GM04504 (cell line): ENCODE results near the gene GPR34.
"Not testable (repeated sequence)": the region's sequence is repeated elsewhere in the genome, so short reads cannot be mapped to it uniquely, and the experiment has no call there.

Source experiments
- DNase-seq: peaks from one replicate; pipeline ENCODE4 v3.0.0-alpha.2; 2012; ENCODE audit warnings: low read depth

The GPR34 gene

DNA sequence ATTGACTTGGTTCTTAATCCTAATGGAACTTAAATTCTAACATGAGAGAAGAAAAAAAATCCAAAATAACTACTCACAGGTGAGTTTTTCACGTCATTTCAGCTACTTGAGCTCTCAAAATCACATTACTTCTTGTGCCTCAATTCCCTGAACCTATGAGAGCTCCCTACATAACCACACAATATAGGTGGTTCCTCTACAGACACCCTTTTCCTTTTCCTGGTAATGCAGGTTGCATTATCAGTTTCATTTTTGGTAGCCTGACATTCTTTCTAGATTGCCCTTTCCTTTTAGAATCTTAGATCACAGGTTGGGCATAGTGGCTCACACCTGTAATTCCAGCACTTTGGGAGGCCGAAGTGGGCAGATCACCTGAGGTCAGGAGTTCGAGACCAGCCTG, 4.3 kb downstream of the GPR34 start:
- DNase-seq = no peak

DNA sequence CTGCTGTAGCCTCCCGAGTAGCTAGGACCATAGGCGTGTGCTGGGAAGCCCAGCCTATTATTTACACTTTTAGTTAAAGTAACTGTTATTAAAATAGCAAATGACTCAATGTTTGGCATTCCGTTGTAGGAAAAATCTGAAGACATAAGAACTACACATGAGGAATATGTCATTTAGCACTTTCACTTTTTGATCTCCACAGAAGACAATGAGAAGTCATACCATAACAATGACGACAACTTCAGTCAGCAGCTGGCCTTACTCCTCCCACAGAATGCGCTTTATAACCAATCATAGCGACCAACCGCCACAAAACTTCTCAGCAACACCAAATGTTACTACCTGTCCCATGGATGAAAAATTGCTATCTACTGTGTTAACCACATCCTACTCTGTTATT, 6.7 kb downstream of the GPR34 start:
- DNase-seq = no peak

DNA sequence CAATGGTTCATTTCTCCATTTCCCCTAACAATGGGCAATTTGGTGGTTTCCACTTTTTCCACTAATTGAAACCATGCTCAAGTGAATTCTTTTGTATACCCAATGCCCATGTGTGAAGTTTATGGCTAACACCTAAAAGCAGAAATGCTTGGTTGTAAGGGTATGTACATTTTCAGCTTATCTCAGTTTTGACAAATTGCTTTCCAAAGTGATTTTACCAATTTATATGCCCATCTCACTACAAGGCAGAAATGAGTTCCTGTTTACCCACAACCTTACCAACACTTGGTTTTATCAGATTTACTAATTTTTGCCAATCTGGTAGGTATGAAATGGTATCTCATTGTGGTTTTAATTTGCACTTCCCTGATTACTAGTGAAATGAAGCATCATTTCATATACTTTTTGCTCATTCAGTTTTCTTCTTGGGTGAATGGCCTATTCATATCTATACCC, 14.8 kb downstream of the GPR34 start:
- no peak for DNase-seq

DNA sequence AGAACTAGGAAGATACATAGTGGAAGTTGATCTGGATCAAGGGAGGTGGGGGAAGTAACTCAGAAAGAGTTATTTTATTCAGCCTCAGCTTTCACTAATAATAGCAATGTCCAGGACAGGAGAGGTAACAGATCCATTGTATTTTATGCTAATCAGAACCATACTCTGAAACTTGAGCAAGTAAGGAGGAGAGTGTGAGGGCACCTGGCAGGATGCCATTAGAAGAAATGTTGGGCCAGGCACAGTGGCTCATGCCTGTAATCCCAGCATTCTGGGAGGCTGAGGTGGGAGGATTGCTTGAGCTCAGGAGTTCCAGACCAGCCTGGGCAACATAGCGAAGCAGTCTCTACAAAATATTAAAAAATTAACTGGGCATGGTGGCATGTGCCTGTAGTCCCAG, 16.3 kb downstream of the GPR34 start:
- no peak for DNase-seq

DNA sequence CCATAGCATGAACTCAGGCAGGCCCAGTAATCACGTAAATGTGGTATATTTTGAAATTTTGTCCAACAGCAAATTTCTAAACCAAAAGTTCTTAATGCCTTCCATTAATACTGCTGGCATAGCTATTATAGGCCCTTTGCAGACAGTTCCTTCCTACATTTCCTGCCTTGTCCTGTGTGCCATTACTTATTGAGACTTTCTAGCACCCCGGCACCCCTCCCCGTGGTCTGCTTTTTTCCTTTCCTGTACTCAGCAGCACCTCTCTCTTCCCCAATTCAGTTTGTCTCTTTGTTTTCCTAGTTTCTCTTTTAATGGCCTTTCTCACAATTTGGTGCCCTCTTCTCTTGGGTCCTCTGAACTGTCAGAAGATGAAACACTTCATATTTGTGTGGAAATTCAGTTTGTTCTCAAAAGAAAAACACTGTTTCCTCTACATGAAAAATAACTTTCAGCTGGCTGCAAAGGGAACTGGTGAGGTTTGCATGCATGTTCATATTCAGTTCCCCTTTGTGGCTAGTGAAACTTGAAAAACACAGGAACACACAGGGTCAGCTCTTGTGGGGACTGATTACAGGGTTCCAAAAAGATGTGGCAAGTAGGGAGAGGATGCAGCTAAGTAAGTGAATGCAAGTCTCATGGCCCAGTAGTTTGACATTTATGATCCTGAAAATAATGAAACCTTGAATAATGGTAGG, 17.1 kb downstream of the GPR34 start:
- DNase-seq = no peak

DNA sequence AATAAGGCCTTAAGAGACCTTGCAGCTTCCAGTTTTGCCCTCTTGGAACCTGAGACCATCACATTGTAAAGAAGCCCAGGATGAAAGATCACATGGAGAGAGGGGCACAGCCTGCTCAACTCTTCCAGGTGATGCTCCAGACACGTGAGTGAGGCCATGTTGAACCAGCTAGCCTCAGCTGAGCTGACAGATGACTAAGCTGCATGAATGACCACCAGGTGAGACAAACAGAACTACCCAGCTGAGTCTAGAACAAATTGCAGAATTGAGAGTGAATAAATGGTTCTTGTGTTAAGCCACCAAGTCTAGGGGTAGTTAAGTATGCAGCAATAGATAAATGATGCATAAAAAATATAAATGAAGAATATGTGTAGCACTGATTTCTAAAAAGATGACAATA, 18.4 kb downstream of the GPR34 start:
- DNase-seq = no peak

DNA sequence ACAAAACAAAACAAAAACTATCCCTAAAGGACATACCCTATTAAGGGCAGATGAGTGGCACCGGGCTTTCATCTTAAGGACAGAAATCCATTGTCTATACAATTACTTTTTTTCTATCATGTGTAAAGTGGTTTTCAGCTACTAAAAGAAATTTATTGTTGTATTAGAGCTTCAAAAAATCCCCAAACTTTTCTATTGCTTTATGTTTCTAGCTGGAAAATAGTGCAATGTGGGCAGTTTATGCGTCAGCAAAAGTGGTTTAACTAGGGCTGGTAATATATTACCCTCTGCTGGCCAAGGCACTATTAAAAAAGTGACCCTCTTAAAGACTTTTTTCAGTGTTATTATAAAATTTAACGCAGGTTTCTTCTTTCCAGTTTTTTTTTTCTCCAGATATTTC, 19.7 kb downstream of the GPR34 start:
- no peak for DNase-seq

DNA sequence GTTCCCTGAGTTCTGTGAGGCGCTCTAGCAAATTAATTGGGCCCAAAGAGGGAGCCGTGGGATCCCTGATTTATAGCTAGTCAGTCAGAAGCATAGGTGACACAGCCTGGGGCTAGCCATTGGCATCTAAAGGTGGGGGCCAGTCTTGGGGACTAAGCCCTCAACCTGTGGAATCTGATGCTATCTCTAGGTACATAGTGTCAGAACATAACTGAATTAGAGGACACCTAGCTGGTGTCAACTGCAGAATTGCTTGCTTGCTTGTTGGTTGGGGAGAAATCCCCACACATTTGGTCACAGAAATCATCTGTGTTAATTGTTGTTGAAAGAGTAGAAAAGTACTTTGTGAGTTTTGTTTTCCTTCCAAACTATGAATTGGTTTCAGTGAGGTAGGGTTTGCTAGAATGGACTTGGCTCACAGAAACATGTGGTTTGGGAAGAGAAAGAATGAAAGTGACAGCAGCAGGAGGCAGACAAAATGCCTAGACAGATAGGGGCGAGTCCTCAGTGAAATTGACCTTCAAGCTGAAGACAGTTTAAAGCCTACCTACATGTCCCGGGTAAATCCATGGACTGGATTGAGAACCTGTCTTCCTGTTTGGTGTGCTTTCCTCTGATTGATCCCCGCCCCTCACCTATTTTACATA, 22.4 kb downstream of the GPR34 start:
- no peak for DNase-seq

DNA sequence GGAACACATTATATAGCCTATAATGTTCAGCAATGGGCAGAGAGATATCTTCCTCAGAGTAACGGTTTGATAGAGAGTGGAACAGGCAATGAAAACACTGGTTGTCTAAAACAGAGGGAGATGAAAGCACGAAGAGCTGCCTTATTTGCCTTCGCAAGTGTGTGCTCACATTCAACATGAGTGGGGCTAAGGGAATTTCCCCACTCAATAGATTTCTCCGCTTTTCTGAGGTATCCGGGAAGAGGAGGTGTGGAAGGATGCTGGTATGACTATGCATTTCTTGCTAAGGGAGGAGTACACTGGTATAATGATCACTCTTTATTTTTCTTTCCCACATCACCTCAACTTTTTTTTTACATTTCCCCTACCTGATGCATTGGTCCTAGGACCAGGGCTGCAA, 27.4 kb downstream of the GPR34 start:
- no peak for DNase-seq

DNA sequence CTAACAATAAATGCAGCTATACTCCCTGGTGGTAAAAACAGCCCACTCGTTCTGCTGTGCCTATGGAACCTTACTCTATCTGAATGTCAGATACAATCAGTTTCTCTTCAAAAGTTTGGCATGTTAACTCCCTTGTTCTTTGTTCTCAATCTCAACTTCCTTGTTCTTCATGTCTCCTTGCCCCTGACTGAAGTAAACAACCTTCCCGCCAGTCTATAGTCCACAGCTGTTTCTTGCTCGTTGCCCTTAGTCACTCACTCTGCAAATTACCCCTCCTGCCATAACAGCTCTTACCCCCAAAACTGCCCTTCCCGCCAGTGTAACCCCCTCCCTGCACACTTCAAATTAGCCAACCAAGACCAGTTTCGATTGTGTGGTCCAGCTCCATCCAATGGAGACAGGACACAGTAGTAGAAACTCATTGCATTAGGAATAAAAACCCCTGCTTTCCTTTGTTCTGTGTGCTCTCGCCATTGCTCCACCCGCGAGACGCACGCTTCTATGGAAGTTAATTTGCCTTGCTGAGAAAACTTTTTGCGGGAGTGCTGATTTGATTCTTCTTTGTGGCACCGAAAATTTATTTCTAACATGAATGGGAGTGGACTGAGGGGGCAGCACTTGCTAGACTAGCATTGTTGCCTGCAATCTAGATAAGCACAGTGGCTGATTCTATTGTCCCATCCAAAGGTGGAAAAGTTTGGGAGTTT, 28.1 kb downstream of the GPR34 start:
- no peak for DNase-seq

DNA sequence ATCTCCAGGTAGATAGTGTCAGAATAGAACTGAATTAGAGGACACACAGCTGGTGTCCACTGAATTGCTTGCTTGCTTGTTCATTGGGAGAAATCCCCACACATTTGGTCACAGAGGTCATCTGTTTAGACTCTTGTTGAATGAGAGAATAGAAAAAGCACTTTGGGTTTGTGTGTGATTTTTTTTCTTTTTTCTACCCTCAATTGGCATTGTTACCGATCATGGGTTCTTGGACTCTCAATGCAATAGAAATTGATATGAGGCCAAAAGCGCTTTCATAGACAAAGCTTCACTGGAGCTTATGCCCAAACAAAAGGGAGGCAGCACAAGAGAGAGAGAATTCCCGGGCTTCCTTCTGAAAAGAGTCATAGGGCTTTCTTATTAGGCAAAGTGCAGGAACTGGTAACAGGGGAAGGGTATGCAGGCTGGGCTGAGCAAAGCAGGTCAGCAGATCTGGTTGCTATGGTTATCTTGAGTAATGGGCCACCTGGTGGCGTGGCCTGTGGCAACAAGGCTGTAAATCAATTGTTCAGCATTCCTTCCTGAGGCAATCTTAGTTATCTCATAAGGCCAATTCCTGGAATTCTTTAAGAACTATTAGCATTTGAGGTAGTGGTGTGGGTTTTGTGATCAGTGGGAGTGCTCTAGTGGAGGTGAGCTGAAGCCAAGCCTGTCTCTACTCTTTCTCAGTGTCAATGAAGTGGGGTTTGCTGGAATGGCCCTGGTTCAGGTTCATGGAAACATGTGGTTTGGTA, 29.9 kb downstream of the GPR34 start:
- no peak for DNase-seq

DNA sequence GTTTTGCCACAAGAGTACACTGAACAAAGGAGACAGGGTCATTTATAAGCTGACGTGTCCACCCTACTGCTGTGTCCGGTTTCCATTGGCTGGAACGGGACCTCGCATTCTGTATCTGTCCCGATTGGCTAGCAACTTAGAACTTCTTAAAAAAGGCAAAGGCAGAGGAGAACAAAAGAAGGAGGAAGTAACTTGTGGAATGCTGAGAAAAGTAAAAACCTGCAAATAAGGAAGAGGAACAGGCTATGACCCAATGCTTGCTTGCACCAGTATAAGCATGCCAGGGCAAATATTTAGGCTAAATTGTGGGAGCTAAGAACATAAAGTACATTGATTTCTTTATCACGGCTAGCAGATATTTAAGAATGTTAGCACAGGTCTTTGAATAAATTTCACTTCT, 30.8 kb downstream of the GPR34 start:
- DNase-seq = not testable (repeated sequence)

DNA sequence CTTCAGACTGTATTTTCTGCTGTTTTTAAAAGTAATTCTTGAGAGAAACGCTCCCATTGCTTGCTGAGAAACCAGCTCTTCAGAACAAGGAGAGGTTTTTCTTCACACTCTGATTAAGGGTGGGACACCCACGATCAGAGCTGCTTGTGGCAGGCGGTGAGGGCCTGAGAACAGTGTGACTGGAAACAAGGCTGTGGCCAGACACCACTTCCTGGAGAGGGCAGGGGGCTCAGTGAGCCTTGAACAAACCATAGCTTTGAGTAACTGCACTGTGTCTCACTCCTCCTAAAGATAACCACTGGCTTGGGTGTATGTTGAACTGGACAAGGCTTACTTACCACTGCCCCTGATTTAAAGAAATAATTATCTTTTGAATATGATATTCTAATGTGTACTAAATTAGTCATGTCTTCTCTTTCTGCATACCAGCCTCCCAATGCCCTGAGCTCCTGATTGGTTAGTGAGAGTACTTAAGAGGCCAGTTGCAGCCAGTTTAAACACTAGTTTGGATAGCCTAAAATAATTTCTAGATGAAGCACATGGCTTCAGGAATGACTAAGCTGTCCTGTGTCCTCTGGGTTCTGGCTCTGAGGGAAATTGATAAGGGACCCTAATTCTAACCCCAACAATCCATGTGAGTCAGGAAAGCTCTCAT, 31.5 kb downstream of the GPR34 start:
- no peak for DNase-seq

DNA sequence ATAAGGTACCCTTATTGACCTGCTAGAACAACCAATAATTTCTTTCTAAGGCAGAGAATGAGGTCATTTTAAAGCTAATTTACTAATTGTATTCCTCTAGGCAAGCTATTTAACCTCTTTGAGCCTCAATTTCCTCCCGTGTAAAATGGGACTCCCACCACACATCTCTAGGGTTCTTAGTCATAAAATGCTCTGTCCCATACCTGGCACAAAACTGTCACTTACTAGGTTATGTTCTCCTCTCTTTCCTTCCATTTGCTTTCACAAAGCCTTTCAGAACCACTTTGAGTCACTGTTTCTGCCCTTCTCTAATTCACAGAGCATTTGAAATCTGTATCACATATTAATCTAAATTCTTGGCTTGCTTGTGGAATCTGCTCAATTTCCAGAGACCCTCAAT, 32.8 kb downstream of the GPR34 start:
- DNase-seq = no peak

DNA sequence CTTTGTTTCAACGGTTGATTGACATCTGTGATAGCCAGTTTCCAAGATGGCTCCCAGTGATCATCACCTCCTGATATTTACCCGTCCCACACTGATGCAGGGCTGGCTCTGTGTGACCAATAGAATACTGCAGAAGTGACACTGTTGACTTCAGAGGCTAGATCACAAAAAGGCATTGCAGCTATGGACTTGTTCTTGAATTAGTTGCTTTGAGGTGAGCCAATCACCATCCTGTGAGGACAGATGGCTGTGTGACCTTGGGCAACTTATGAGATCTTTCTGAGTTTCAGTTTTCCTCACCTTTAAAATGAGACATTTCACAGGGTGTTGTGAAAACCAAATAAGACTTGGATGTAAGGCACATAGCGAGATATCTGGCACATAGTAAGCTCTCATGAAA, 33.4 kb downstream of the GPR34 start:
- no peak for DNase-seq

DNA sequence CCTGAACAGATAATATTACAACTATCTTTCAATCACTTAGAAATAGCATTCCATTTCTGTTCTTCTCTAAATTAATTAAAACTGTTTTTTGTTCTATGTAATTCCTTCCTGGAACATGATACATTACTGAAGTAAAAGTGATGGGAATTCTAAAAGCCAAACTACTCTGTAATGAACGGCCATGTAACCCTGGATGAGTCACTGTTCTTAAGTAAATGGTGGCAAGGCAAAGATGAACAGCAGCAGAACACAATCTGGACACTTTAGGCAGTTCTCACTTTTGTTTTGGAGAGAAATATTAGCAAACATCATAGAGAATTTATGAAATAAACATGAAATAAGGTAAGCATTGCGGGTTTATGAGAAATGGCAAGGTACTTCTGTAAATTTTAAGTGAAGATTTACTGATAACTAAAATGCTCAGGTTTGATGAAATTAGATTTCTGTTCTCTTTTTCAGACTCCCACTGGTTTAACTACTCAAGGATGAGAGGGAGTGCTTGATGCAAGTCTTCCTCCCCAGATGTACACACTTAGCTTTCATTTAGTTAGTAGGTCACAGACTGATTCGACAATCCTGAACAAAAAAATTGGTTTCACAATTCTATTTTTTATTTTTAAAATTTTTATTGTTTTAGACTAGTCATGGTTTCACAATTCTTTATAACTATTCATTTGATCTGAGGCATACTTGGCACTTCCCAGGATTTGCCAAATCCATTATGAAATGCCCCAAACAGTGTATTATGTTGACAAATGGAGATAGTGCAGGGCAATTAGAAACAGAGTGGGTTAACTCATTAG, 34.2 kb downstream of the GPR34 start:
- peak; percentile 3 for DNase-seq

DNA sequence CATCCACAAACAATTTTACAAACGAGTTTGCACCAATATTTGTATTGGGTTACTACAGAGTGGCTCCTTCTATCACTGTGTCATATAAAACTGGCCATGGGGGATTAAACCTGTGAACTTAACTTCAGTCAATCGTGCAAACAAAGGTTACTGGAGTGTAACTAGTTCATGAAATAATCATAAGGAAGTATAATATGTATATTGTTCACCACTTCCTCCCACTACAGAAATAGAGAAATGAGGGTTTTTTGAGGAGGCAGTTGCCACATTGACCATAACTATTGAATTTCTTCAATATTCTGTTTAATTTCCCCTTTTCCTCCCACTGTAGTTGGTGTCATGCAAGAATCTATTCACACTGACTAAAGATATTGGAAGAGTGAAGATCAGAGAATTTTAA, 35.1 kb downstream of the GPR34 start, which contains the start of gene GPR82:
TSS of gene GPR82 (plus strand) at position 356 of the 400 bp plus-strand sequence. CDS start 2,846 bp downstream, outside the sequence.
- DNase-seq = no peak

DNA sequence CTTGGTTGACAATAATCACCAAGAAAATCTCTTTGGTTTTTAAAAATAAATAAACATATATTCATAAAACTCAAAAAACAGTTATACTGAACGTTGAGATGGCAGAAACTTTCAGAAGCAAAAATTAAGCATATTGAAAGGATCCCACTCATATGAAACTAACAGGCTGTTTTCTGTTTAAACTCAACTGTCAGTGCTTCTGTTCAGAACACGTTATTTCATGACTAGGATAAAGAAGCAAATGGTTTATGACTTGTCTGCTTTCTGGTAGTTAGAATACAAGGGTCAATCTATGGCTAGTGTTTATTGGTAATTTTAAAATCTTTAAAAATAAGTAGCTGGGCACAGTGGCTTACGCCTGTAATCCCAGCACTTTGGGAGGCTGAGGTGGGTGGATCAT, 39.4 kb downstream of the GPR34 start:
- no peak for DNase-seq

DNA sequence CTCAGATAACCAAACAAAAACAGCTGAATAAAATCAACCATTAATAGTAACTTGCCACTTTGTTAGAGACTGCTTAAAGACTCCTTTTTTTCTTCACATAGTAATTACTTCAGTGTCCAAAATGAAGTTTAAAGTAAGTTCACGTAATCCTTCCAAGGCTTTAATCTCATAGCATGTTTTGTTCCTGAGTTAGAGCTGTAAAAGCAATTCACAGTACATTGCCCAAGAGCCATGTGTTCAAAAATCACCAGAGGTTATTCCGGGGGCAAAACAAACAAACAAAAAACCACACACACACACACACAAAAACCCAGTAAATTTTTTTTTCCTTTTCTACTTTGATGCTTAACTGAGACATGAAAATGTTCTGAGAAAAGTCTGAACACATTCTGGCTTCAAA, 41.3 kb downstream of the GPR34 start:
- no peak for DNase-seq

DNA sequence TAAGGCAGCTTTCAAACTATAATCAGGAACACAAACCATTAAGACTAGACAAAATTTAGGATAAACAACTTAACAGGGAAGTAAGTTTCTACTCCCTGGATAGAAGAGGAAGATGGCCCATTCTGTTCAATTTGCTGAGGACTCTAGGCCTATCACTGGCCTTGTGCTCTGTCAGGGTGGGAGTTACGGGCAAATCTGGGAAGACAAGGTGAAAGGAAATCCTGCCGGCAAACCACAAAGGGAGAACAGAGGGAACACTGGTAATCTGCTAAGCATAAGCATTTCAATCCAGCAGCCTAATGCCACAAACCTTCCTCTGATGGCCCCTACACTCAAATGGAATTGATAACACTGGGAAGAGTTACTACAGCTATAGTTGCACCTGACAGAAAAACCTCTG, 43.5 kb downstream of the GPR34 start:
- DNase-seq = no peak

DNA sequence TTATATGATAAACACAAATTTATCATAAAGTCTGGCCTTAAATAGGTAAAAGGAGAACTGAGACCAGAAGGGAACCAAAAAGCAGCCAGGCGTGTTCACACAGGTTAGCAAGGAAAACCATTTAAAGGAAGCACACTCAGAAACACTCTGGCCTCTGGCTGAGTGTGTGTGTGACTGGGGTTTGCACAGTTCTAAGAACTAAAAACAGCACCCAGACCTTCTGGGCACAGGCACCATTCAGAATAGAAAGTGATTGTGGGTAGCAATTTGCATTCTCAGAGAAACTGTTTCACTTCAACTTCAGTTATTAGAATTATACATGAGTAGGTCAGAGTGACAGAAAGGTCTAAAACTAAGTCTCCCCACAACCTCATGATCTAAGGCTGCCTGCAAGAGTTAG, 45.2 kb downstream of the GPR34 start:
- no peak for DNase-seq
